Measurements from ENCODE around the gene MYO9A.
A peak's percentile ranks its signal among the peaks of the same experiment; 100 is the strongest.
"Not testable (repeated sequence)": the region's sequence is repeated elsewhere in the genome, so short reads cannot be mapped to it uniquely, and the experiment has no call there.

The MYO9A gene

GRCh38 chr15:71939981-71940588 is 177.9 kb downstream of the MYO9A start:
- DNase-seq: no peak

DNA sequence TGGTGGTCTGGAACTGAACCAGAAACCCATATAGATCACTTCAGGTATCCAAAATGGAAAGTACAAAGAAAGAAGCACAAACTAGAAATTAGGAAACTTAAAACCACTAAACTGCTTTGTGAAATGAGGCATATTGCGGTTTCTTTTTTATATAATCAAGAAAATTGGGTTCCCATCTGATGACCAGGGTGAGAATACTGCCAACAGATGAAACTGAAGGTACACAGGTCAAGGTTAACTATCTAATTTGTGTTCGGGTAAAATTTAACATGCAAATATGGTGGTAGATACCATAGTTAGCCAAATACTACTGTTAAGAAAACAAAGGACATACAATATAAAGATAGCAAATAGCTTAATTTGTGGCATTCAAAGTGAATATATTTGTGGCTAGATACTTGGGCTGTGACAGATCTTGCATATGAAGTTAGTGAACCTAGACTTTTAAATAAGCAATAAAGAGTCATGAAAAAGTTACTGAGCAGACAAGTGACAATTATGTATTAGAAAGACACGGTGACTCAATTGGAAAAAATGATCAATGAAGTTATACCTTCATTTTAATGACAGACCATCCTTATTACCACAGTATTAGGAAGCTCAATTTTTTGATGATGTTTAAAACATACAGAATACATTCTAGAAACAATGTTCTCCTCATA is 180.2 kb downstream of the MYO9A start:
- no peak for DNase-seq

- no peak for DNase-seq
Measured at GRCh38 chr15:71934446-71934845, 183.5 kb downstream of the MYO9A start.

- DNase-seq: no peak
Measured at GRCh38 chr15:71932689-71933088, 185.3 kb downstream of the MYO9A start.

GRCh38 chr15:71931261-71931660 is 186.7 kb downstream of the MYO9A start:
- DNase-seq: no peak

GRCh38 chr15:71925145-71925544 is 192.8 kb downstream of the MYO9A start:
- no peak for DNase-seq

DNA sequence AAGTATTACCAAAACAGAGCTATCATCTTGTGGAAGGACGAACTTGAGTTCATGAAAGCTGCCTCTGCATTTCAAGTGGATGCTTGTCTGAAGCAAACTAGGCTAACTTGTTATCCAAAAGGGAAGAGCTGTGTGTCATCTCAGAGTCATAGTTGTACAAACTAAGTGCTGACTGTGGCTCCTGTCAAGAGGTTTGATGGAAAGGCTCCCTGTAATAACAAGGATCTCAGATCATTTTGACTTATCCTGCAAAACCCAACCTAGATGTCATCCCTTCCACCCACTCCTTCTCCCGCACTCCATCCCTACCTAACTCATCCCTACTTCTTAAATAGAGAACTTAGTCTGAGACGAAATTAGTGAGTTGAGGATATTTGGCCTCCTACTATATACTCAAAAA is 196.8 kb downstream of the MYO9A start:
- DNase-seq: peak; percentile 3

- DNase-seq: no peak
Measured at GRCh38 chr15:71920573-71920972, 197.4 kb downstream of the MYO9A start.

GRCh38 chr15:71916834-71917233 is 201.1 kb downstream of the MYO9A start:
- no peak for DNase-seq

- no peak for DNase-seq
Measured at GRCh38 chr15:71914092-71914491, 203.9 kb downstream of the MYO9A start.

GRCh38 chr15:71899674-71900073 is 218.3 kb downstream of the MYO9A start:
- no peak for DNase-seq

DNA sequence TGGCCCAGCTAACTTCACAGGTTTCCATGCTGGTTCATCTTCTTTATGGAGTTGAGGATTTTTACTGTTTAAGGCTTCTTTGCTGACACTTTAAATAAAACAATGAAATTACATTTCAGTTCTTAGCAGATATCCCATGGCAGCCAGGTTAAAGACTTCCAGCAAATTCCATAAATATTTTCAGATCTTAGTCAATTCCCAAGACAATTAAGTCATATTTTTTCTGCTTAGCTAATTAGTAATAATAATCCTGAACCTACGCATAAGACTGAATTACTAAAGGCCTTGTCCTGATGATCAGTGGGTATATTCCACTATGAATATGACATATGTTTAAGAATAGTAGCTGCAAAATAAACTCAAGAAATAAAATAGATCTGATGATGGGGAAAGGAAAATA is 224.3 kb downstream of the MYO9A start:
- peak; percentile 1 for DNase-seq

DNA sequence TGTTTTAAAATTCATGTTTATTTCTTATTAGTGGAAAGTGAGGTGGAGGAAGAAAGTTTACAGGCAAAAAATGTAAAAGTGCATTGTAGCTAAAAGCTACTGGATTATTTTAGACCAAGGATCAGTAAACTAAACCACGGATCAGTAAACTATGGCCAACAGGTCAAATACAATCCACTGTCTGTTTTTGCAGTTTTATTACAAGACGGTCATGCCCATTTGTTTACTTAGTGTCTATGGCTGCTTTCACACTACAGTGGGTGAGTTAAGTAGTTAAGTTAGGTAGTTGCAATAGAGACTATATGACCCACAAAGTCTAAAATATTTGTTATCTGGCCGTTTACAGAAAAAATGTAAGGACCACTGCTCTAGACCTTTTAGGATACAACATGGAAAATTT is 225.6 kb downstream of the MYO9A start:
- DNase-seq: no peak

- no peak for DNase-seq
Measured at GRCh38 chr15:71891026-71891425, 226.9 kb downstream of the MYO9A start.

- no peak for DNase-seq
Measured at GRCh38 chr15:71889947-71890346, 228.0 kb downstream of the MYO9A start.

- no peak for DNase-seq
Measured at GRCh38 chr15:71889385-71889784, 228.6 kb downstream of the MYO9A start.

GRCh38 chr15:71888797-71889196 is 229.2 kb downstream of the MYO9A start:
- no peak for DNase-seq

DNA sequence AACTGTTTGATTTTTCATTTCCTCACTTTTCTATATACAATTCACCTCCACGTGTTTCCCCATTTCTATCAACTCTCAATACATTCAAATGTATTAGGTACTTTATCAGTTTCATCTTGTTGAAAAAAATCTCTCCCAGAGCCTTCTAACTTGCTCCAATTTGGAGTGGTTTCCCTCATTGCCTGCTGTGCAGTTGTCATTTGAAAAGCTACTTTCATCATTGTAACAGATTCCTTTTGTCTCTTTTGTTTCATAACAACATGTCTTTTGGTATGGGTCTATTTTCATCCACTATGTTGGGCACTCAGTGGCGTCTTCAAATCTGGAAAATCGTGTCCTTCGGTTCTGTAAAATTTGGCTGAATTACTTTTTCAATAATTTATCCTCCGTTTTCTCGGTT is 232.6 kb downstream of the MYO9A start:
- DNase-seq: no peak

DNA sequence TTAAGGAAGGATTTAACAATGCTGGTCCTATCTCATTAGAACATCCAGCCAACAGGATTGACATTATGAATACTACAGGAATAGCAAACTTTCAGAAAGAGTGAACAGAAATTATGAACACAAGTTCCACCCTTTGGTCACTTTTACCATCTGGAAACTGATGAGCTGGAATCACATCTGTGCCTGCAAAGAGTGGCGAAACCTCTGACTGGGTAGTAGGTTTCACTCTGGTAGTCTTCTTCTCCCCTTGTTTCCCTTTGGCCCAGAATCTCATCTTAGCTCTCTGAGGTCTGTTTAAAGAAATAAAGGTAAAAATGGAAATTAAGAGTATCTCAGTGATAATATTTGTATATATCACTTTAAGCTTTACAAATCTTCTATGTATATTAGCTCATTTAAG is 234.5 kb downstream of the MYO9A start:
- no peak for DNase-seq

DNA sequence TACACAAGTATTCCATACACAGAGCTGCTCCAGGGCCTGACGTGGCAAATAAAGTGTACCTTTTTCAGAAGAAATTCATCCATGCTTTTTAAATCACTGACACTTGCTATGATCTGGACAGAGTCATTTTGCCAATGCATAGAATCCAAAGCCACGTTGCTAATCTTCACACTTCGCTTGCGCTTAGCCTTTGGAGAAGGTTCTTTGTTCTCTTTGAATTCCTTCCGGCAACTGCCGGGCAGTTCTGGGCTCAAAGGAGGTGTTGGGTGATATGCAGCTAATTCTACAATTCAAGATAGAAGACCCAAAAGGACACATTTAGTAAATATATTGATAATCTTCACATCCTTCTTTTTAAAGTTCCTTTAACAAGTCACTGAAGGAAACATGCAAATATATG is 237.7 kb downstream of the MYO9A start:
- no peak for DNase-seq

- DNase-seq: no peak
Measured at GRCh38 chr15:71874245-71874644, 243.7 kb downstream of the MYO9A start.

DNA sequence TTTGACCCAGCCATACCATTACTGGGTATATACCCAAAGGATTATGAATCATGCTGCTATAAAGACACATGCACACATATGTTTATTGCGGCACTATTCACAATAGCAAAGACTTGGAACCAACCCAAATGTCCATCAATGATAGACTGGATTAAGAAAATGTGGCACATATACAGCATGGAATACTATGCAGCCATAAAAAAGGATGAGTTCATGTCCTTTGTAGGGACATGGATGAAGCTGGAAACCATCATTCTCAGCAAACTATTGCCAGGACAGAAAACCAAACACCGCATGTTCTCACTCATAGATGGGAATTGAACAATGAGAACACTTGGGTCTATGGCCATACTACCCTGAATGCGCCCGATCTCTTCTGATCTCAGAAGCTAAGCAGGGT is 259.7 kb downstream of the MYO9A start:
- DNase-seq: not testable (repeated sequence)

DNA sequence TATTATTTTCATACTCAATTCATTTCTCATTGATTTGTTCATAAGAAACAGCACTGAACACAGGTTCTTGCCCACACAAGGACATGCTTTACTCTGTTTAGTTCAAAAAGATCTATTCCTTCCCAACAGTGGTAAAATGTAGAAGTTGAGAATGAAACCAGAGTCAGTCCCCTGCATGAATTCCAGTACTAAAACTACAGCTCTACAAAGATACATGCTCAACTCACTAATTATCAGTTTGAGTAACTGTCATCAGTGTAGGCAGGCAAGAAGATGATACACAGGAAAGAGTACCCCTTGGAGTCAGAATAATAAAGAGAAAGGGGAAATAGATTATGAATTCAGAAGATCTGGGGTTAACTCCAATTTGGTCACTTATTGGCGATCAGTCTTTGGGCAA is 264.4 kb downstream of the MYO9A start:
- no peak for DNase-seq

DNA sequence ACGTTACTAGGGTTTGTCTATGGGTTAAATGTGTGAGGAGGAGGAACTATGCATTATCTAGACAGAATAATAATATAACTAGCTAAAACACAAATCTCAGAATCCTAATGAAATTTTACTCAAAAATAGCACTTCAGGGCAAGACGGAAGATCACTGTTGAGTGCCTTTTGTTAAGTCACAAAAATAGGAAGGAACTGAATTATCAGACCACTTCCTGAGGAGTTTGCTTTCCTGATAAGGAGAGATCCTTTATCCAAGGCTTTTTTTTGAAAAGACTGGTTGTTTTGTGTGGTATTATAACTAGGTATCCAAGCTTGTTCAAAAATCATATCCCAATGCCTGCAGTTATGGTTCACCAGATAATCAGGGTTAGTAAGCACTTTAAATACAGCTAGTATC is 273.0 kb downstream of the MYO9A start:
- no peak for DNase-seq

- DNase-seq: no peak
Measured at GRCh38 chr15:71841563-71841962, 276.4 kb downstream of the MYO9A start.

Measured in HCEC 1CT (cell line).